ENCODE results near the gene RUNDC3A.
A peak's percentile ranks its signal among the peaks of the same experiment; 100 is the strongest.
"Not testable (repeated sequence)": the region's sequence is repeated elsewhere in the genome, so short reads cannot be mapped to it uniquely, and the experiment has no call there.

Gene RUNDC3A

DNA sequence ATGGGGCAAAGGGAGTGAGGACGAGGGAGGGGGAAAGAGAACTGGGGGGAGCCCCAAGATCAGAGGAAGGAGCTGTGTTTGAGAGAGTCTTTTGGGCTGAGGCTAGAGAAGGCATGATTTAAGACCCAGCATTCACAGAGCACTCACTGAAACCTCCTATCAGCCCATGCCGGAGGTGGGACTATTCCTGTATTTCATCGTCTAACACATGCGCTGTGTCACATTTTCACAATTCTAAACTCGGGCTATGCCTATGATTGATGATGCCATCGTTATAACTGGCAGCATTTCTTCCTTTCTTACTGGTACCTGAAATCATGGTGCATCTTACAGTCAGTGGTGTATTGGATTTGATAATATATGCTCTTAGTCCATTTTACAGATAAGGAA lies 51.7 kb downstream of the RUNDC3A start:
- no peak for DNase-seq (ENCODE audit: low spot score)

DNA sequence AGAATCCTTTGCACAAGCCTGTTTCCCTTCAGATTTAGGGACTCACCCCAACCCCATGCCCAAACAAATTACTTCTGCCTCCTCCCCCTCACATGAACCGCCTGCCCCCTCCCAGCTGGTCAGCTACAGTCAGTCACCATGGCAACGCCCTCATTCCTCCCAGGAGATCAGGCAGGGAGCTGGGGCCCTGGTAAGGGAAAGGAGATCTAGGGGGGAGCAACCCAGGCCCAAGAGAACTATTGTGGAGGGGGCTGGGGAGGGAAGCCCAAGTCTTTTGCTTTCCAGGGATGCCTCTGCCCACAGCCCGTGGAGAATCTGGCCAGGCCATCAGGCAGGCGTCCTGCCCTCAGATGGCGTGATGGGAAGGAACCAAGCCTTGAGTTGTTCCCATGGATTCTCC lies 52.4 kb downstream of the RUNDC3A start:
- no peak for DNase-seq (ENCODE audit: low spot score)

DNA sequence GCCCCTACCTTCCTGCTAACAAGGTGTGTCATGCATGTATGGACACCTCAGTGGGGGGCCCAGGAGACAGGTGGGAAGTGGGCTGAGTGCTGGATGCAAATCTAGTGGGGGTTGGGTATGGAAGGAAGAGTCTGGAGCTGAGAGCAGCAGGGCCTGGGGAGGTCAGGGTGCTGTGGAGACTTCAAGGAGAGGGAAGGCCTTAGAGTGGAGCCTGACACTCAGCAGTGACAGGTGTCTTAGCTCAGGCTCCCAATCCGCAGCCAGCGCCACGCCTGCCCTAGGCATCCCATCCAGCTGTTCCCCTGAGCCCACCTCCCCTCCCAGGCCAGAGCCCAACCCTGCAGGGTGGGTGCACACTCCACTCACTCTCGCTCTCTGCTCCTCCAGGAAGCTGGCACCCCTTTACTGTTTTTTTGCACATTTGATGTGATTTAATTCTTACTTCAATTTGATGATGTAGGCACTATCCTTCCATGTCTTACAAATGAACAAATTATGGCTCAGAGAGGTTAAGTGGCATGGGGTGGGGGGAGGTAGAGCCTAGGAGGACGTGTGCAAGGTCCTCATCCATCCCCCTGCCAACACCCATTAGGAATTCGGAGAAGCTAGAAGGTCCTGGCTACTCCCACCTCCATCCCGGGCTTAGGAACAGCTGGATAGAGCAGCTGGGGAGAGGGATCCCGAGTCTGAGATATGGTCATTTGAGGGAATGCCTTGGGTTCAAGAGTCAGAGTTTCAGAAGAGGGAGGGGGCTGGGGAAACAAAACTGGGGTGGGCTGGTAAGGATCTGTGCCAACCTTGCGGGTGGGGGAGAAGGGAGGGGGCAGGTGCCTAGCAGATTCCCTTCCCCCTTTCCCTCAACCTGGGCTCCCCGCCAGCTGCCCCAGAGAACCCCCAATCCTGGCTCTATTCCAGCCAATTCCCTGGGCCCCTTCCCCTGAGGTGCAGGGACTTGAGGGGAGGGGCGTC lies 53.2 kb downstream of the RUNDC3A start:
- no peak for DNase-seq (ENCODE audit: low spot score)

DNA sequence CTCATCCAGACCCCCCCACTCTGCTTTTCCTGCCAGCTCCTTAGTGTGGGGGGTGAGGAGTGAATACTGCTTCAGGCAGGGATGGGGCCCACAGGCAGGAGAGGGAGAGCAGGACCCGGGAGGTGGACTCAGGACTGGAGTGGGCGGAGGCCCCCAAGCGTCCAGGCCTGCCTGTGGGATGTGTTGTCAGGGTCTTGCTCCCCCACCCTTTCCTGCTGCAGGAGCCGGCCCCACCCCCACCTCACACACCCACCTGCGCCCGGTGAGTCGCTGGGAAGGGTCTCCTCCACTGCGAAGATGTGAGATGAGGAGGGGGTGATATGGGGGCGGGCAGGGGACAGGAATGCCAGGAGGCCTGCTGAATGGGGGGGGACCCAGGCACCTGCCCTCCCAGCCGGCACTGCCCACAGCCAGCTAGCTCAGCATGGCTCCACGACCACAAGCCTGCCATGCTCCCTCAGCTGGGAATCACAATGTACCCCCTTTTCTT lies 54.1 kb downstream of the RUNDC3A start:
- no peak for DNase-seq (ENCODE audit: low spot score)

DNA sequence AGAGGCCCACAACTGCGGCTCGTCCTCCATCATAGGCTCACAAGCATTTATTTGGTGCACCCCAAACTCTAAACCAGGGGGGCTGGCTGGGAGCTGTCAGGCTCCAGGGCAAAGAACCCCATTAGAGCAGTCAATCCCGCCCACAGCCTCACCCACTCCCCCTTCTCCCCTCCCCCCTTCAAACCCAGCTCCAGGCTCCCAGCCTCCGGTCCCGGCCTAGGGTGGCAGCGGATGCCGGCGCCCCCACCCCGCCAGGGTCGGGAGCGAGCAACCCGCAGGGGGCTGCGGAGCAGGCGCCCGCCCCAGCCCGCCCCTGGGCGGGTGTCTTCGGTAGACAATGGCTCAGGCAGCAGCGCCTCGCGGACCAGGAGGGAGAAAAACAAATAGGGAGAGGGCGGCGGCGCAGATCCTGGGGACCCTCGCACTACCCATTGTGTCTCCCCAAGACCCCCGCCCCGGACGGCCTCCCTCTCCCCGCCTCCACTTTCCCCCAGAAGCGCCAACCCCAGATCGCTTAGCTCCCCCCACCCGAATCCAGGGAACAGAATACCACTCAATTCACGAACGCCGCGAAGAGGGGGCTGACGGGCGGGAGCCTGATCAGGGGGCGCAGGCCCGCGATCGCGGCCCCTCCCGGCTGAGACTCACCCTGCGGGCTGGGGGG lies 54.7 kb downstream of the RUNDC3A start:
- DNase-seq (ENCODE audit: low spot score): no peak

DNA sequence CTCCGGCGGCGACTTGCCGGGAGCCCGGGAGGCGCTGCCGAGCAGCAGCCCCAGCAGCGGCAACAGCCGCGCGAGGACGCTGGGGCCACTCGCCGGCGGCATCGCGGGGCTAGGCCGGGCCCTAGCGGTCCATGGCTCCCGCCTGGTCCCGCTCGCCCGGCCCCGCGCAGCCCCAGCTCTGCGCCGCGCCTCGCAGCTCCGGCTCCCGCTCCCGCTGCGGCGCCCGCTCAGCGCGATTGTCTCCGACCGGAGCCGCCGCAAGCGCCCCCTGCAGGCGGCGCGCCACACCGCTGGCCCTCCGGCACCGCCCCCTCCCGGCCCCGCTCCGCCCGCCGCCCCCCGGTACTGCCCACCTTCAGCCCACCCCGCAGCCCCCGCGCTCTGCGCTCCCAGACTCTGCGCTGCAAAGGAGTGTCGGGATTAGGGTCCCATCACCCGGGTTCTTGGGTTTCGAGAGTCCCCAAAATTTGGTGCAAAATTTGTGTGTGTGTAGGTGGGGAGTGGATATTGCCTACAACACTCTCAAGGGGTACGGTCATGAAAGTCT lies 55.3 kb downstream of the RUNDC3A start, which contains the start of gene FAM171A2:
Gene FAM171A2 (minus strand): TSS at position 241 of the 547 bp plus-strand sequence. CDS start 139 bp downstream, at position 102.
- DNase-seq (ENCODE audit: low spot score): peak; percentile 49

DNA sequence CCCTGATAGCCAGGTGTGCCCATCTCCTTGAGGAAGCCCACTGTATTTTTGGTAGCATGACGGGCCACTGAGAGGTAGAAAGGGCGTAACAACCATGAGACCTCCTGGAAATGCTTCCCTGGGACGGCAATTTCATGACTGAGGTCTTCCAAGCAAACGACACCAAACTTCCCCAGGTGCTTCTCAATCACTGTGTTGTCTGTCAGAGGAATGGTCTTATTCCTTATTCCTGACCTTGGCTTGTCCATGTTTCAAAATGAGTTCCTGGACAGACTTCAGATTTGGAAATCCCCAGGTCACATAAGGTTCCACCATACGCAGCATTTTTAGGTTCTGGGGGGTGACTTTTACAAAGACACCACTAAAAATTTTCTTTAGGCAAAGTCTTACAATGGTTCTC lies 56.6 kb downstream of the RUNDC3A start:
- DNase-seq (ENCODE audit: low spot score): not testable (repeated sequence)

DNA sequence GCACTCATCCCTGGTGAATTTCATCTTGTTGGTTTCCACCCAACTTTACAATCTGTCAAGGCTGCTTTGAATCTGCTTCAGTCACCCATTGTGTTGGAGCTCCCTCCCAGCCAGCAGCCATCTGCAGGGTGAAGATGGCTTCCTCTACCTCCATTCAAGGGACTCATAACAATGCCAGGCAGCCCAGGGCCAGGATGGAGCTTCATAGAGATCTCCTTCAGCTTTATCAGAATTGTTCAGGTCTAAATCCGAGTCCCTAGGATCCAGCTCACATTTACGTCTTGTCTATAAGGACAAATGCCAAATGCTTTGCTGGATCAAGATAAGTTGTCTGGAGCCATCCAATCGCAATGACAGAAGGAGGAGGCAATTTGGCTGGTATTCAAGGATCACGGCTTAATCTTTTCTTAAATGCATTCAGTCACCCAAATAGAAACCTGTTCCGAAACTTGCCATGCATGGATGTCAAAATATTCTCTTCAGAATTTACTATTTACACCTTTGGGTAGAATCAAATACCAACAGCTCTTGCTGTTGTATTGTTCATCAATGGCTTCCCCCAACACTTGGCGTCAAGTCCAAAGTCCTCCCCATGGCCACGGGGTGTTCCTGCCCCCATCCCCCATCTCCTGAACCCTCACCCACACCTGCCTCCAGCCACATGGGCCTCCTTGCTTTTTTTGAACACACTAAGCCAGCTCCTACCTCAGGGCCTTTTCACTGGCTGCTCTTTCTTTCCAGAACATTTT lies 59.0 kb downstream of the RUNDC3A start:
- no peak for DNase-seq (ENCODE audit: low spot score)

All from CD4-positive, alpha-beta T cell treated with Interleukin-6 at 100 ng/mL for 8 hours (primary cell).